OCI-LY1 (cell line): Measurements from ENCODE around the gene MELTF.

Experiments used
- H2AFZ ChIP-seq: fragments of 200-600 bp; sonication (generic), shearing (Covaris generic); 2 replicates; pipeline ENCODE4 v1.6.0; 2014; ENCODE audit warnings: antibody characterized with exemption, mild to moderate bottlenecking, low read length
- H3F3A ChIP-seq: fragments of 200-600 bp; sonication (generic), shearing (Covaris generic); 2 replicates; pipeline ENCODE4 v1.6.0; 2014; ENCODE audit warnings: mild to moderate bottlenecking, antibody characterized with exemption, low read length, moderate library complexity; ENCODE audit not compliant: insufficient read depth
- H3K27ac ChIP-seq: fragments of 200-600 bp; sonication (generic); 2 replicates; pipeline ENCODE4 v1.5.1; 2014; ENCODE audit warnings: low read length, mixed run types, mild to moderate bottlenecking, low read depth; ENCODE audit not compliant: poor library complexity, severe bottlenecking
- H3K27me3 ChIP-seq: fragments of 200-600 bp; sonication (generic); 2 replicates; pipeline ENCODE4 v1.6.0; 2014; ENCODE audit warnings: antibody characterized with exemption, mild to moderate bottlenecking, low read length, moderate library complexity; ENCODE audit not compliant: insufficient read depth
- H3K36me3 ChIP-seq: fragments of 200-600 bp; sonication (generic); 2 replicates; pipeline ENCODE4 v1.6.1; 2014; ENCODE audit warnings: mild to moderate bottlenecking, antibody characterized with exemption, low read length, moderate library complexity, mixed read lengths; ENCODE audit not compliant: insufficient read depth
- H3K4me1 ChIP-seq: fragments of 200-600 bp; sonication (generic); 2 replicates; pipeline ENCODE4 v1.5.1; 2014; ENCODE audit warnings: mild to moderate bottlenecking, low read length, moderate library complexity; ENCODE audit not compliant: insufficient read depth, severe bottlenecking
- H3K4me2 ChIP-seq: fragments of 200-600 bp; sonication (generic), shearing (Covaris generic); 2 replicates; pipeline ENCODE4 v1.6.1; 2014; ENCODE audit warnings: low read length
- H3K4me3 ChIP-seq: fragments of 200-600 bp; sonication (generic); 2 replicates; pipeline ENCODE4 v1.5.1; 2014; ENCODE audit warnings: low read length, low read depth, mild to moderate bottlenecking, mixed read lengths; ENCODE audit not compliant: poor library complexity, severe bottlenecking
- H3K79me2 ChIP-seq: fragments of 200-600 bp; shearing (Covaris generic); 2 replicates; pipeline ENCODE4 v1.6.1; 2016; ENCODE audit warnings: mixed run types, low read length, mixed read lengths; ENCODE audit not compliant: insufficient read depth
- H3K9ac ChIP-seq: fragments of 200-600 bp; sonication (generic), shearing (Covaris generic); 2 replicates; pipeline ENCODE4 v1.6.1; 2014; ENCODE audit warnings: mild to moderate bottlenecking, low read length, mixed read lengths
- H3K9me2 ChIP-seq: fragments of 200-600 bp; sonication (generic), shearing (Covaris generic); 2 replicates; pipeline ENCODE4 v1.6.1; 2014; ENCODE audit warnings: low read depth, mild to moderate bottlenecking, low read length, mixed read lengths
- H3K9me3 ChIP-seq: fragments of 200-600 bp; shearing (Covaris generic); 2 replicates; pipeline ENCODE4 v1.6.1; 2014; ENCODE audit warnings: low read length, mixed read lengths
- H4K20me1 ChIP-seq: fragments of 200-600 bp; sonication (generic), shearing (Covaris generic); 2 replicates; pipeline ENCODE4 v1.6.0; 2016; ENCODE audit warnings: mild to moderate bottlenecking, low read length; ENCODE audit not compliant: insufficient read depth
- EZH2 ChIP-seq: fragments of 200-600 bp; sonication (generic), shearing (Covaris generic); IDR thresholded peaks from 2 replicates; pipeline ENCODE4 v1.8.0; 2017; ENCODE audit warnings: borderline replicate concordance, mixed run types, mild to moderate bottlenecking, antibody characterized with exemption, low read length, moderate library complexity, mixed read lengths
- TF ChIP-seq, protein P1 (sequence below): fragments of 200-600 bp; sonication (generic), shearing (Covaris generic); IDR thresholded peaks from 2 replicates; pipeline ENCODE4 v1.5.1; 2017; ENCODE audit warnings: mild to moderate bottlenecking, antibody characterized with exemption, low read length, moderate library complexity, mixed read lengths

MELTF gene

GRCh38 chr3:197014942-197015575 lies 14.6 kb downstream of the MELTF start:
- Histone ChIP-seq H3K4me1 (no peaks in the 10 kb centered on the region), H3K9ac (no peak overlapping the region), H3K79me2 (no peaks in the 10 kb centered on the region), H4K20me1 (no peaks in the 10 kb centered on the region), H3K9me3 (no peaks in the 10 kb centered on the region), H2AFZ (no peak overlapping the region), H3K27me3 (peaks cover 34% of the 10 kb centered on the region), H3K9me2 (no peaks in the 10 kb centered on the region), H3K4me3 (no peak overlapping the region), H3K36me3 (no peaks in the 10 kb centered on the region), H3K4me2 (no peak overlapping the region), H3K27ac (no peak overlapping the region), H3F3A (no peaks in the 10 kb centered on the region)
- TF ChIP-seq, protein P1, sequence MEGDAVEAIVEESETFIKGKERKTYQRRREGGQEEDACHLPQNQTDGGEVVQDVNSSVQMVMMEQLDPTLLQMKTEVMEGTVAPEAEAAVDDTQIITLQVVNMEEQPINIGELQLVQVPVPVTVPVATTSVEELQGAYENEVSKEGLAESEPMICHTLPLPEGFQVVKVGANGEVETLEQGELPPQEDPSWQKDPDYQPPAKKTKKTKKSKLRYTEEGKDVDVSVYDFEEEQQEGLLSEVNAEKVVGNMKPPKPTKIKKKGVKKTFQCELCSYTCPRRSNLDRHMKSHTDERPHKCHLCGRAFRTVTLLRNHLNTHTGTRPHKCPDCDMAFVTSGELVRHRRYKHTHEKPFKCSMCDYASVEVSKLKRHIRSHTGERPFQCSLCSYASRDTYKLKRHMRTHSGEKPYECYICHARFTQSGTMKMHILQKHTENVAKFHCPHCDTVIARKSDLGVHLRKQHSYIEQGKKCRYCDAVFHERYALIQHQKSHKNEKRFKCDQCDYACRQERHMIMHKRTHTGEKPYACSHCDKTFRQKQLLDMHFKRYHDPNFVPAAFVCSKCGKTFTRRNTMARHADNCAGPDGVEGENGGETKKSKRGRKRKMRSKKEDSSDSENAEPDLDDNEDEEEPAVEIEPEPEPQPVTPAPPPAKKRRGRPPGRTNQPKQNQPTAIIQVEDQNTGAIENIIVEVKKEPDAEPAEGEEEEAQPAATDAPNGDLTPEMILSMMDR: no peak
- TF ChIP-seq EZH2: no peak

GRCh38 chr3:197014024-197014423 lies 15.6 kb downstream of the MELTF start:
- no peak overlapping the region for H3K4me2 ChIP-seq
- H4K20me1 ChIP-seq: no peaks in the 10 kb centered on the region
- H3K4me1 ChIP-seq: no peaks in the 10 kb centered on the region
- no peaks in the 10 kb centered on the region for H3K9me2 ChIP-seq
- H3K27me3 ChIP-seq: peaks cover 38% of the 10 kb centered on the region
- H3K27ac ChIP-seq: no peak overlapping the region
- TF ChIP-seq, protein P1: no peak
- TF ChIP-seq EZH2: no peak
- H3K36me3 ChIP-seq: no peaks in the 10 kb centered on the region
- H3K9me3 ChIP-seq: no peaks in the 10 kb centered on the region
- H3F3A ChIP-seq: no peaks in the 10 kb centered on the region
- H2AFZ ChIP-seq: no peak overlapping the region
- no peaks in the 10 kb centered on the region for H3K79me2 ChIP-seq
- no peak overlapping the region for H3K4me3 ChIP-seq
- H3K9ac ChIP-seq: no peak overlapping the region

GRCh38 chr3:197012540-197012883 lies 17.1 kb downstream of the MELTF start:
- Histone ChIP-seq H3K4me3 (no peak overlapping the region), H2AFZ (no peak overlapping the region), H3K9me2 (no peaks in the 10 kb centered on the region), H3K36me3 (no peaks in the 10 kb centered on the region), H3K27ac (no peak overlapping the region), H3F3A (no peaks in the 10 kb centered on the region), H3K4me1 (no peaks in the 10 kb centered on the region), H3K9me3 (no peaks in the 10 kb centered on the region), H3K27me3 (peaks cover 44% of the 10 kb centered on the region), H3K4me2 (no peak overlapping the region), H3K79me2 (no peaks in the 10 kb centered on the region), H3K9ac (no peak overlapping the region), H4K20me1 (no peaks in the 10 kb centered on the region)
- TF ChIP-seq, protein P1: no peak
- no peak for TF ChIP-seq EZH2
